Posterior cingulate gyrus (tissue), 11 donors: ENCODE results near the gene ELAVL2.

Source experiments
- DNase-seq, 10 donors: peaks; one replicate each; pipeline versions ENCODE4 v3.0.0 to v3.0.0-alpha.2; 2020 to 2021; ENCODE audit warnings: mixed read lengths in 3 of 10
- intact Hi-C: fragments of 100-400 bp; cut with DNase I; formaldehyde crosslinking; loops from one replicate; pipeline ENCODE4 v1.15.1; 2023

ELAVL2 gene

GRCh38 chr9:23822261-23823169 lies 3.5 kb downstream of the ELAVL2 start:
- intact Hi-C loops = loop anchor here (10.0 kb wide), 1 partner anchor 158 kb away; no protein-coding TSS in a partner anchor
- DNase-seq = peak in 3 of 10 donors; percentile 65 to 75 (median 69)

GRCh38 chr9:23821375-23822181 lies 4.5 kb downstream of the ELAVL2 start:
- peak in 7 of 10 donors; percentile 16 to 90 (median 40) for DNase-seq
- intact Hi-C loops = loop anchor here (10.0 kb wide), 1 partner anchor 157 kb away; no protein-coding TSS in a partner anchor

- intact Hi-C loops = loop anchor here (10.0 kb wide), 1 partner anchor 156 kb away; no protein-coding TSS in a partner anchor
These were observed 5.3 kb downstream of the ELAVL2 start for GRCh38 chr9:23820451-23821374.

GRCh38 chr9:23819403-23819802 lies 6.6 kb downstream of the ELAVL2 start:
- intact Hi-C loops = no loop called here

More at GRCh38 chr9:23820451-23821374, 5.3 kb downstream of the ELAVL2 start:
- DNase-seq = peak in 7 of 10 donors; percentile 37 to 90 (median 43)

GRCh38 chr9:23814243-23814642 lies 11.8 kb downstream of the ELAVL2 start:
- no peak for DNase-seq

More at GRCh38 chr9:23819403-23819802, 6.6 kb downstream of the ELAVL2 start:
- DNase-seq = no peak

GRCh38 chr9:23812673-23813072 lies 13.4 kb downstream of the ELAVL2 start:
- DNase-seq = no peak
- intact Hi-C loops = no loop called here

More at GRCh38 chr9:23814243-23814642, 11.8 kb downstream of the ELAVL2 start:
- intact Hi-C loops = no loop called here

GRCh38 chr9:23811633-23812032 lies 14.4 kb downstream of the ELAVL2 start:
- intact Hi-C loops = no loop called here
- DNase-seq = no peak

GRCh38 chr9:23803216-23803615 lies 22.8 kb downstream of the ELAVL2 start:
- intact Hi-C loops = no loop called here
- DNase-seq = no peak

GRCh38 chr9:23801523-23801922 lies 24.5 kb downstream of the ELAVL2 start:
- no peak for DNase-seq
- intact Hi-C loops = no loop called here

- no peak for DNase-seq
- intact Hi-C loops = no loop called here
These were observed 26.5 kb downstream of the ELAVL2 start for GRCh38 chr9:23799521-23799920.

- DNase-seq = no peak
- intact Hi-C loops = no loop called here
These were observed 27.7 kb downstream of the ELAVL2 start for GRCh38 chr9:23798325-23798724.

GRCh38 chr9:23796209-23796608 lies 29.8 kb downstream of the ELAVL2 start:
- intact Hi-C loops = no loop called here
- DNase-seq = no peak

GRCh38 chr9:23790351-23791260 lies 35.4 kb downstream of the ELAVL2 start:
- intact Hi-C loops = no loop called here
- DNase-seq = no peak

- intact Hi-C loops = no loop called here
- DNase-seq = no peak
These were observed 36.3 kb downstream of the ELAVL2 start for GRCh38 chr9:23789529-23790254.

GRCh38 chr9:23784962-23785361 lies 41.1 kb downstream of the ELAVL2 start:
- intact Hi-C loops = no loop called here
- no peak for DNase-seq

GRCh38 chr9:23783509-23783908 lies 42.5 kb downstream of the ELAVL2 start:
- intact Hi-C loops = no loop called here
- DNase-seq = no peak

GRCh38 chr9:23779220-23779619 lies 46.8 kb downstream of the ELAVL2 start:
- peak in 3 of 10 donors; percentile 12 to 82 (median 61) for DNase-seq
- intact Hi-C loops = no loop called here

- no peak for DNase-seq
- intact Hi-C loops = no loop called here
These were observed 48.7 kb downstream of the ELAVL2 start for GRCh38 chr9:23777328-23777727.
